HG03135 (cell line): ENCODE measurements around the gene FSD2.
A peak's percentile ranks its signal among the peaks of the same experiment; 100 is the strongest.
"Not testable (repeated sequence)": the region's sequence is repeated elsewhere in the genome, so short reads cannot be mapped to it uniquely, and the experiment has no call there.

Experiments
- ATAC-seq: cut with Tn5 transposase; IDR thresholded peaks from one replicate; pipeline ENCODE4 v1.9.1; 2021; ENCODE audit warnings: mild to moderate bottlenecking, moderate library complexity; ENCODE audit not compliant: unreplicated experiment

The FSD2 gene

DNA sequence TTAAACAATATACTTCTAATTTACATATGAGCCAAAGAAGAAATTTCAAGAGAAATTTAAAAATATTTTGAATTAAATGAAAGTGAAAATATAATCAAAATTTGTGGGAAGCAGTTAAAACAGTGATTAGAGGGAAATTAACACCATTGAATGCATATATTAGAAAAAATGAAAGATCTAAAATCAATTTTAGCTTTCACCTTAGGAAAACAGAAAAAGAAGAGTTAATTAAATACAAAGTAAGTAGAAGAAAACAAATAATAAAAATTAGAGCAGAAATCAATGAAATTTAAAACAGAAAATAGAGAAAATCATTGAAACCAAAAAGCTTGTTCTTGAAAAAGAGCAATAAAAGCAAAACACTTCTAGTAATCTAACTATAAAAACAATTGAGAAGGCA, 57.6 kb downstream of the FSD2 start:
- ATAC-seq = no peak

DNA sequence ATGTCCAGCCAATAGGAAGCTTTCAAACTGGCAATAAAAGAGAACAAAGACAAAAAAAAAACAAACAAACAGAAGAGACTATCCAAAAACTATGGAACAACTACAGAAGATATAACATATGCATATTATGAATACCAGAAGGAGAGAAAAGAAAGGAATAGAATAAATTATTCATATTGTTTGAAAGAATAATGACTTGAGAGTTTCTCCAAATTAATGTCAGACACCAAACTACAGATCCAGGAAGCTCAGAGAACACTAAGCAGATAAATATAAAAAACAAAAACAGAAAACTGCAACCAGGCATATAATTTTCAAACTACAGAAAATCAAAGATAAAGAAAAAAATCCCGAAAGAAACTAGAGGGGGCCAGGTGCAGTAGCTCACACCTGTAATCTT, 62.1 kb downstream of the FSD2 start:
- ATAC-seq = no peak

DNA sequence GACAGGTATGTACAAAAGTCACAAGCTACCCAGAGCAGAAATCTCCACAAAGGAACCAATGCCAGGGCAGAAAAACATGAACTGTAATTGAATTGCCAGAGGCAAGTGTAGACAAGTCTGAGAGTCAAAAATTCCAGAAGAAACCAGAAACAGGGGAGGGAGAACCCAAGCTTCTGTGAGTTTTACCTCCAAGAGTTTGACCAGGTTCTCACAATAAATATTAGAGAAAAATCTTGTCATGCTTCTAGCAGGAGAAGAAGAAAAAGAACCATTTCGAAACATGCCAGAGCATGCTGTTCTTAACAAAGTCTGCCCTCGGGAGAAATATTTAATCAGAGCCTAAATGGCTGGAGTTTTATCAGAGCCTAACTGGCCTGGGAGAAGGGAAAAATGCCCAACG, 63.7 kb downstream of the FSD2 start:
- ATAC-seq = no peak

DNA sequence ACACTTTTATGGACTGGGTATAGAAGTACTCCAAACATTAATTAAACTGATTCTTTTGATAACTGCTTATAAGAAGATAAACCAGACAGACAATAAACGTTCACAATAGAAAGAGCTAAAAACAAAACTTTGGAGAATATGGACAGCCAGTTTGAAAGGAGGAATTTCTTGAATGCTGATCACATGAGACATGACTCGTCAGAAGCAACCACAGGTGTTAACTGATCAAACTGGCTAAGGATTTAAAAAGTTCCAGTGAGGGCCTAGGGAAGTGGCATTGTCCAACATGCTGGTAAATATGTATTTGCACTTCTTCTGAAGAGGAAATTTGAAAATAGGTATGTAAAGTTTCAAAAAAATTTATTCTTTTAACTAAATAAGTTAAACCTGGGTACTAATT, 66.8 kb downstream of the FSD2 start:
- ATAC-seq = no peak

DNA sequence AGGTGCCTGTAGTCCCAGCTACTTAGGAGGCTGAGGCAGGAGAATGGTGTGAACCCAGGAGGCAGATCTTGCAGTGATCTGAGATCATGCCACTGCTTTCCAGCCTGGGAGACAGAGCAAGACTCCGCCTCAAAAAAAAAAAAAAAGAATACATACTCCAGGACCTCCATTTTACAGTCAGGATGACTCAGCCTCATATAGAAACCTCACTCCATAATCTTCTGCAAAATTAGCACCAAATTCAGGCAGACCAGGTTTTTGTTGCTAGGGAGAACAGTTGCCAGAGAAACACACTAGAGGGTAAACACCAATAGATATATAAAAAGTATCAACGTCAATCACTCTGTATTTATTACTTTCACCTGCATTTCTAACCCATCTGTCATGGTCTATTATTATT, 67.9 kb downstream of the FSD2 start:
- ATAC-seq = no peak

DNA sequence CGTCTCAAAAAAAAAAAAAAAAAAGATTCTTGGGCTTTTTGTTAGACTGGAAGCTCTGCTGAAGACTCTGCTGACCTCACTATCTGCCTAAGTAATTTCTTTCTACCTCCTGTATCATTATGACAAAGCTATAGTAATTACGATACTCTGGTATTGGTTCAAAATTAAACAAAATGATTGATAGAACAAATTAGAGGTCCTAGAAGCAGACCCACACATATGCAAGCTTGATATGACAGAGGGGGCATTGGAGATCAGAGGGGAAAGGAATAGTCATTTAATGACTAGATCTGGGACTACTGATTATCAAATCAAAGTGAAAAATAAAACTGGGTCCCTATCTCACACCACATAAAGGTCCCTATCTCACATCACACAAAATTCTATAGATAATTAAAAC, 74.3 kb downstream of the FSD2 start:
- no peak for ATAC-seq

DNA sequence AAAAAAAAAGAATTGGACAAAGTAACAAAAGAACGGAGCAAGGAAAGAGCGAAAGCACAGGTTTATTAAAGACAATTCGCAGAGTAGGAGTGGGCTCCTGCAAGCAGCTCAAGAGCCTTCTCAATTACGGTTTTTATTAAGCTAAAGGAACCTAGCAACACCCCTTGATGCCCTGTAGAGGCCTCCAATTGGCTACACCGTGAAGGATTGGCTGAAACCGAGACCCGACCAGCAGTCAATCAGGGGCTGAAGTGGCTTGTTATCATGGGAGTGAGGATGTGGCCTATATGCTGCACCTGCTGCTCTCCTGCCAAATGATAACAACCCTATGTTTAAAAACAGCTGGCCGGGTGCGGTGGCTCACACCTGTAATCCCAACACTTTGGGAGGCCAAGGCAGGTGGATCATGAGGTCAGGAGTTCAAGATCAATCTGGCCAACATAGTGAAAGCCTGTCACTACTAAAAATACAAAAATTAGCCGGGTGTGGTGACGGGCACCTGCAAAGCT, 75.8 kb downstream of the FSD2 start:
- no peak for ATAC-seq

DNA sequence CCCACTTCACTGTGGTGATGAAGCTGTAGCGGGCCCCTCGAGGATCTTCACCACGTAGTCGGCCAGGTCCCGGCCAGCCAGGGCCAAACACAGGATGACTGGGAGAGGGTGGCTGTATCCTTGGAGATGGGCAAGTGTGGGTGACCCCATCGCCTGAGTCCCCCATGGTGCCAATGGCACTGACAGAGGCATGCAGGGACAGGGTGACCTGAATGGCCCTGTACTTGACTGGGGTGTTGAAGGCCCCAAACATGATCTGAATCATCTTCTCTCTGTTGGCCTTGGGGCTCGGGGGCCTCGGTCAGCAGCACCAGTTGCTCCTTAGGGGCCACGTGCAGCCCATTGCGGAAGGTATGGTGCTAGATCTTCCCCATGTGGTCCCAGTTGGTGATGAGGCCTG, 79.1 kb downstream of the FSD2 start:
- no peak for ATAC-seq

DNA sequence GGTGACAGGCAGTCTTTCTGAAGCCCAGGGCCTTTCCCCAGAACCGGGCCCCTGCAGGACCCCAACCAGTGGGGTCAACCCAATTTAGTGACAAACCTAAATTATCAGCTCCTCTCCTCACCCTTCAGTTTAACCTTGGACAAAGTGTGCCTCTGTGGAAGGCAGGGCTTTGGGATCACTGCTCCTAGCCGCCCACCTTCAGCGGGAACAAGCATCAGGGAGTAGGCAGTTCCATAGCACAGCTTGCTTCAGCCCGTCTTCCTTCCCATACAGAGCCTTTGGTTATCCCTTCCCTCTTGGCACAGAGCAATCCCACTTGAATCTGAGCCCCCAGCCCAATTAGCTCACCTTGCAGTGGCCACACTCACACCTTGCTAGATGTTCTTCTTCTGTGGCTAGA, 90.9 kb downstream of the FSD2 start:
- ATAC-seq = no peak

DNA sequence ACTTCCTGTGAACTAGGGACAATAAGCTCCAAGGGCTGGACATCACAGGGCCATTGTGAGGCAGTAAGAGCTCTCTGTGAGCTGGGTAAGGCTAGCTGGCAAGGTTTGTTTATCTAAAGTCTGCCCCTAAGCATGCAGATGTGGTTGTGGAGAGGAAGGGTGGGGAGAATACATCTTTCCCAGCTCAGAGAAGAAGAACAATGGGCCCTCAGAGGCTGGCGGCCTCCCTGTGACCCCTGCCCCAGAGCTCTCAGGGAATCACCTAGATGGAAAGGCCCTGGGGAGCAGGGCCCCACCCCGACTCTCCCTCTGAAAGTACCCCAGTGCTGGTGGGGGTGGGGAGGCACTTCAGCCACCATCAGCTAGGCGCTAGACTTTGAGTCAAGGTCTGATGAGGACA, 91.9 kb downstream of the FSD2 start:
- ATAC-seq = no peak

DNA sequence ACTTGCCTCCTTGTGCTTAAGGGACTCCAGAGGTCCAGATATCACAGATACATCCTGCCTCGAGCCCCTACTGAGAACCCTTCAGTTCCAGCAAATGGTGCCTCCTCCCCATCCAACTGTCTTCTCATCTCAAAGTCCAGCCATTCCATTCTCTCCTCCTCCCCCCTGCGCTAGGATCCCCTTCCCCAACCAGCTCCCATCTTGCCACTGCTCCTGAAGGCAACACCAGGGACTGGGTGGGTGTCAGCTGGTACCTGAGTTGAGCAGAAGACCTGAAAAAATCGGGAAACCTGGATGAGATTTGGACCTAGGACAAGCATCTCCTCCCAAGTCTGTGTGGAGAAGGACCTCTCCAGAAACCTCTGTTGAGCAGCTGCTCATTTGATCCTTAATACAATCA, 93.8 kb downstream of the FSD2 start:
- no peak for ATAC-seq

DNA sequence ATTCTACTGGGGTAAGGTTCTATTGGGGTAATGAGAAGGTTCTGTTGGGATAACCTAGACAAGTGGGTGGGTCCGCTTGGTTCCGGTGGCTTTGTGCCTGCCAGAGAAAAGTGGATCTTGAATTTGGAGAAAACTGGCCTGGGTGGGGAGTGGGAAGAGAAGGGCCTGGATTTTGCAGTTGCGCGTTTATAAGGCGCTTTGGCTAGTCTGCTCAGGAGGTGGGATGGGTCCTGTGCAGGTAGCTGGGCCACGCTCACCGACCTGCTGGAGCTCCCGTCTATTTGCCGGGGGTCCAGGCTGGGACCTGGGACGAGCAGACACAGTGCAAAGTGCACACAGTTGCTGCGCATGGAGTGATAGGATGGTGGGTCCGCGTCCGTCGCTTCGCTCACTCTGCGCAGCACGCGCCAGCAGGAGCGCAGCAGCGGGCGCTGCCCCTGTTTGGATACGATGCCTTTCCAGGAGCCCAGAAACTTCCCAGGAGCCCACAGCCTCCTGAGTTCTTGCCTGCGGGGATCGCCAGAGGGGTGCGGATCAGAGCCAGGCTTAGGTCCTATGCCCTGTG, 94.9 kb downstream of the FSD2 start:
- ATAC-seq = no peak

DNA sequence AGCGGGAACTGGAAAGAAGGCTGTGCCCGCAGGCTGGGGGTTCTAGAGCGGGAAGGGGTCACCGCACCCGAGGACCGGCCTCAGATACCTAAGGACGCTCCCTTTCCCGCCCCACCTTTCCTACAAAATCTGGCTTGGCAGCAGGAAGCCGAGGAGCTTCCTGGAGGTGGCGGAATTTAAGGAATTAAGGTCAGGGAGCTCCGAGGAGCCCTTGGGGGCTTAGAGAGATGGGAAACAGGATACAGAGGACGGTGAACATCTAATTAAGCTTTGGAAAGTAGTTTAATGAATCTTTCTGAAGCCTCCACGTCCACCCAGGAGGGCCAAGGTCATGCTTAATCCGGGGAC, 95.7 kb downstream of the FSD2 start:
- no peak for ATAC-seq

DNA sequence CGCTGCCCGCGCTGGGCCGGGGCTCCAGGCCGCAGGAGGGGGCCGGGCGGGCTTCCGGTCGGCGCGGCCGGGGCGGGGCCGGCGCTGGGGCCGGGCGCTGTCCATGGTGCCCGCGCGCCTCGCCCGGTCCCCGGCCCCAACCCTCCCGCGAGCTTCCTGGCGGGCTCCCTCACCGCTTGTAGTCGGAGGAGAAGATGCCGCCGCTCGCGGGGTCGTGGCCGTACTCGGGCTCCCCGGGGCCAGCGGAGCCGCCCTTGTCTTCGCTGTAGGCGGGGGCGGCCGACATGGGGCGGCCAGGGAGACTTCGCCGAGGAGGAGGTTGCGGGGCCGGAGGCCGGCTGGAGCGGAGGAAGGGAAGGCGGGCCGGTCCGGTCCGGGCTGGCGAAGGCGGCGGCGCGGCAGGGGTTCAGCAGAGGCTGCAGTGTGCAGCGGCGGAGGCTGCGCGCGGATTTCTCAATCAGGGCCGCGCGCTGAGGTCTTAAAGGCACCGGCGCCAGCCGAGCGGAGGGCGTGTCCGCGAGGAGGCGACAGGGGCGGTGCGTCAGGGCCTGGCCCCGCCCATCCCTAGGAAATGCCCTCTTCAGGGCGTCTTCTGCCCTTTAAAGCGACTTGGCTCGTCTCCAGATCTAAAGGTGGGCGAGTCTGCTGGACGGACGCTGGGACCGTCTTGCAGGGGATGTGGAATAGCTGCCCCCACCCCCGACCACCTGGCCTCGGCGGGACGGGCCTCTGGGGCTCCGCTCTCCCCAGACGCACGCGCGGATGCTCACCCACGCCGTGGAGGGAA, 96.3 kb downstream of the FSD2 start, which contains the start of gene AP3B2:
TSS of gene AP3B2 (minus strand) at position 455 of the 787 bp plus-strand sequence. CDS start at position 286, 169 bp downstream.
- ATAC-seq = peak; percentile 92

DNA sequence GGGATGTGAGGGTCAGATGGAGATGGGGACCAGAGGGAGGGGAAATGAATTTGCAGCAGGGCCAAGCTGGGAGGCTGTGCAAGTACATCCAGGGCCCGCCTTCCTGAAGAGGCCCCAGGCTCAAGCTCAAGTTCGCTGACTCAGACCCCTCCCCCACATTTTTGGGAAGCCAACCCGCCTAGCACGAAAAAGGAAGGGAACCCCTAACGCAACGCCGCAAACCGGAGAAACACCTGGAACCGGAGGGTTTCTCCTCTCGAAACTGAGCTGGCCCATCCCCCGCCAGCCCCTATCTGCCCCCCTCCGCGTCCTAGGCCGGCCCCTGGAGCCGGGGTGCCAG, 96.8 kb downstream of the FSD2 start:
- ATAC-seq = no peak

DNA sequence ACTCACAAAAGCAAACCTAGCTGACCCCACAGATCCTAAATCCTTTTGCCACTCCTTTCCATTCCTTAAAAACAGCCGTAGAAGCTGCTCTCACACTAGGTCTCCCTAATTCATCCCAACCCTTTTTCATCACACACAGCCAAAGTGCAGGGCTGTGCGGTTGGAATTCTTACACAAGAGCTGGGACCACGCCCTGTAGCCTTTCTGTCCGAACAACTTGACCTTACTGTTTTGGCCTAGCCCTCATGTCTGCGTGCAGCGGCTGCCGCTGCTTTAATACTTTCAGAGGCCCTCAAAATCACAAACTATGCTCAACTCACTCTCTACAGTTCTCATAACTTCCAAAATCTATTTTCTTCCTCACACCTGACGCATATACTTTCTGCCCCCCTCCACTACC, 100.0 kb downstream of the FSD2 start:
- ATAC-seq = not testable (repeated sequence)
